CD4-positive, alpha-beta T cell treated with Interleukin-4 for 4 hours (primary cell): ENCODE results near the gene SOWAHB.
A peak's percentile ranks its signal among the peaks of the same experiment; 100 is the strongest.

ENCODE experiments used
- DNase-seq: peaks from one replicate; pipeline ENCODE4 v3.0.0-alpha.2; 2020

Gene SOWAHB, protein sequence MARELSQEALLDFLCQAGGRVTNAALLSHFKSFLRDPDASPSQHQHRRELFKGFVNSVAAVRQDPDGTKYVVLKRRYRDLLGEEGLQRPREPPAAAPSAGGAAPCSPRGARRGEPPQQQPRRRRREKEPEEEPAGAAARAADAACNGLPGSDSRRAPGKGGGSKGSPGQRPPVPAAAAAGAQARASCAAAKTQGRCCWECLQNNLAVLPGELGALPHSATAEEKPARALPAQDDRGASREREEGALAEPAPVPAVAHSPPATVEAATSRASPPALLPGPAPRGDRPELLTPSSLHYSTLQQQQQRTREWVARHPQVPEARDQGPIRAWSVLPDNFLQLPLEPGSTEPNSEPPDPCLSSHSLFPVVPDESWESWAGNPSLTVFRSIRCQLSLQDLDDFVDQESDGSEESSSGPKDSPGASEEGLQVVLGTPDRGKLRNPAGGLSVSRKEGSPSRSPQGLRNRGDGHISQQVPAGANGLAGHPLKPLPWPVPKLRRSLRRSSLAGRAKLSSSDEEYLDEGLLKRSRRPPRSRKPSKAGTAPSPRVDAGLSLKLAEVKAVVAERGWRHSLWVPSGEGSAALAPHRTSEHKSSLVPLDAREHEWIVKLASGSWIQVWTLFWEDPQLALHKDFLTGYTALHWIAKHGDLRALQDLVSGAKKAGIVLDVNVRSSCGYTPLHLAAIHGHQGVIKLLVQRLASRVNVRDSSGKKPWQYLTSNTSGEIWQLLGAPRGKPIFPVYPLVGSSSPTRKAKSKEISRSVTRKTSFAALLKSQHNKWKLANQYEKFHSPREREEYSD

DNA sequence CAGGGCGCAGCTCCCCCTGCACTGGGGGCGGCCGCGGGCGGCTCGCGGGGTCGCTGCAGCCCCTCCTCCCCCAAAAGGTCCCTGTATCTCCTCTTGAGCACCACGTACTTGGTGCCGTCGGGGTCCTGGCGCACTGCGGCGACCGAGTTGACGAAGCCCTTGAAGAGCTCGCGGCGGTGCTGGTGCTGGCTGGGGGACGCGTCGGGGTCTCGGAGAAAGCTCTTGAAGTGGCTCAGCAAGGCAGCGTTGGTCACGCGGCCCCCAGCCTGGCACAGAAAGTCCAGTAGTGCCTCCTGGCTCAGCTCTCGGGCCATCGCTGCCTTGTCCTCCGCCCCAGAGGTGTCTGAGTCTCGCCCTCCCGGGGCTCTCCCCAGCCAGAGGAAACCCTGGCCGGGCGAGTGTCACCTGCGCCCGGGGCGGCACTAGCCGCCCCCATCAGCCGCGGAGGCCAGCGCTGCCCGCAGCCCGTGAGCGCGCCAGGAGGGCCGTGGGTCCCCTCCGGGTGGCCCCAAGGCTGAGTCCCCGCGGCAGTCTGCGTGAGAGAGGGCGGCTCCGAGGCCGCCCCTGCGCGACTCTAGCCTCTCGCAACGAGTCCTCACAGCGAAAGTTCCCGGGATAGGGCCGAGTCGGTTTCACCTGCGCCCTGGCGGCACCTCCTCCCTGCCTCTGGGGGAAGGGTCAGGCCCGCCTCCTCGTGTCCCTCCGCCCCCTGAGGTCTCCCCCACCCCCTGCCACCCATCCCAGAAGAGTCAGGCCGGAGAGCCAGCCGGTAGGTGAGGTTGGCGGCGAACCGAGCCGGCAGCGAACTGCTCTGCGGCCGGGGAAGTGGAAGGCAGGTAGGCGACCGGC lies at the start of gene SOWAHB:
SOWAHB (minus strand) TSS at position 609 of the 849 bp plus-strand sequence; CDS start at position 314, 295 bp downstream.
- DNase-seq: peak; percentile 17

DNA sequence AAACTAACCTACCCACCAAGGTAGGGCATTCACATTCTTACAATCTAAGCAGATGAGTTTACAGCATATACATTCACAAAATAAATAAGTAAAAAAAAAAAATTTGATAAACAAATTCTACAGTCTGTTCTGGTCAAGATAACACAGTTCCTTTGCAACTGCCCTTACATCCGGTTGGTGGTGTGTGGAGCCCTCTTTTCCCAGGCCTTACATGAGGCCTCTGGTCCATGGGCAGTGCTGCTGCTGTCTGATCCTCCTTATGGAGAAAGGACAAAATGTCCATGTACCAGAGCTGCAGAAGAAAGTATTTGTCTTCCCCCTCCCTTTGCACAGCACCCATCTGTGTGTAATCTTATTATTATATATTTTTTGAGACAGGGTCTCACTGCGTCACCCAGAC lies 49.4 kb upstream of the SOWAHB start:
- DNase-seq: no peak

DNA sequence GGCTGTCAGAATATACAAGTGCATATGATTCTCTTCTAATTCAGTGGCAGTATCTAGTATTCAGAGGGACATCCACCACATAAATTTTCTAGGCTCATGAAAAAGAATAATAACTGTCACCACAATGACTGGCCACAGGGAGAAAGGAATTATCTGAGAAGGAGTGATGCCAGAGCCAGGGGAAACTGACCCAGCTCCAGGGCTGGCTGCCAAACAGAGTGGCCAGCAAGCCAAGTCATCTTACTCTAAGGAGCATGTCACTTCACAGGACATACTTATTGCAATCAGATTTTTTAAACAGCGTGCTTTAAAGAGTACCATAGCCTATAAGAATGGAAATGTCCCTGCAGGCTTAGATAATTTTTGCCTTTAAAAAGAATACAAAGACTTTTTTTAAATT lies 45.8 kb upstream of the SOWAHB start:
- no peak for DNase-seq

DNA sequence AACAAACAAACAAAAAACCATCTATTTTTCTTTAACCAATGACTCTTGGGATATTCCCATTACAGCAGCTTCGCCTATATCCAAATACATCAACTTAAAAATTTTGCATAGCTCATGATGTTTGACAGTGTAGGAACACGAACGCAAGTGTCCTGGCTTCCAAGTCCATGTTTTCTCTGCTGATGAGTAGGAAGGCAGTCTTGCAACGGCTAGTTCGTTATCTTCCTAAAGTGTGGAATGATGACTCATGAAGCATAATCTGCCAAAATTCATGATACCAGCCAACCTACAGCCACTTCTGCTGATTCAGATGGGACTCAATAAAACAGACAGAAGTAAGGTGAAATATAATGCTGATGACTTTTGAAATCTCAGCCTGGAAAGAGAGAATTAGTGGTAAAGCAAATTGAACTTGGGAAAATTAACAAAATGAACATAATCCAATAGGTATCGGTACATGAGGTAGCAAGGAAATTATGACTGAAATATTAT lies 45.2 kb upstream of the SOWAHB start:
- DNase-seq: no peak

DNA sequence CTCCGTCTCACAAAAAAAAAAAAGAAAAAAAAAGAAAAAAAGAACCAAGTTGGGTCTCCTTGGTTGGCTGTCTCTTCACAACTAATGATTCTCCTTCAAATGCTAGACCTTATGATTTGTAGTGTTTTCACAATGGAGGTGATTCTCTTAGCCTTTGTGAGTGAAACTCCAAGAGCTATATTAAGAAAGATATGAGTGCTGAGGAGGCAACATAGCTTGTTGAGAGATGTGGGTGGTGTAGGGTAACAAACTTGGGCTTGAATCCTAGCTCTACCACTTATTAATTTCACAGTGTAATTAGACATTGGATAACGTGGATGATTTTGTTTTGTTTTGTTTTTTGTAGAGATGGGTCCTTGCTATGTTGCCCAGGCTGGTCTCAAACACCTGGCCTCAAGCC lies 41.2 kb upstream of the SOWAHB start:
- no peak for DNase-seq

DNA sequence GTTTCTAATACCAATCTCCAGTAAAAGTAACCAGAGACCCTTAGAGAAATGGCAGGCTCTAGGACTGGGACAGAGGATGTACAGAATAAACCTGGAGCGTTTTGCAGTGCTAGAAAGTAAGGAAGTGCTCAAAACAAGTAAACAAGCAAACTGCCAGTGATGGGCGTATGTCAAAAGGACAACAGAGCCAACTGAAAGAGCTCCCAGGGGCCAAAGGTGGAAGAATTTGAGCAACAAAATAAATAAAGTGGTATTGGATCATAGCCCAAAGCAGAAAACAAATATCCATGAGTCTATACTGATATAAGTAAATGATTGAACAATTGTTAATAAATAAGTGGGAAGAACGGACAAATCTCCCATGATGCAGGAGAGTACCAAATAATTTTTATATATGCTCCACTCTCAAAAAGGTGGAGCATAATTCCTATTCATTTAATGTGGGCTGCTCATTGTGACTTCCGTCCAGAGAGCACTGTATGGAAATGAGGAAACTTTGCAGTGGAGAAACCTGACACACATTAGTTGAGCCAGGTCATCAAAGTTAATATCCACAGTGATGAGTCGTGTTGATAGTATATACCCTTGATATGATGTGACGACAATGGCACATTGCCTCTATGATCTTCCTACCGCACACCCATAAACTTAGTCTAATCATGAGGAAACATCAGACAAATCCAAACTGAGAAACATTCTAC lies 33.8 kb upstream of the SOWAHB start:
- DNase-seq: no peak

DNA sequence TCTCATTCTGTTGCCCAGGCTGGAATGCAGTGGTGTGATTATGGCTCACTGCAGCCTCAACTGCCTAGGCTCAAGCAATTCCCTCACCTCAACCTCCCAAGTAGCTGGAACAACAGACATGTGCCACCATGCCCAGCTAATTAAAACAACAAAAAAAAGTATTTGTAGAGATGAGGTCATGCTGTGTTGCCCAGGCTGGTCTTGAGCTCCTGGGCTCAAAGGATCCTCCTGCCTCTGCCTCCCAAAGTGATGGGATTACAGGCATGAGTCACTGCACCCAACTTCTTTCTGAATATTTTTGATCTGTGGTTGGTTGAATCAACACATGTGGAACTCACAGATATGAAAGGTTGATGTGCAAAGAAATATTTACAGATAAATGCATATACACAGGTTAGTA lies 33.1 kb upstream of the SOWAHB start:
- no peak for DNase-seq

DNA sequence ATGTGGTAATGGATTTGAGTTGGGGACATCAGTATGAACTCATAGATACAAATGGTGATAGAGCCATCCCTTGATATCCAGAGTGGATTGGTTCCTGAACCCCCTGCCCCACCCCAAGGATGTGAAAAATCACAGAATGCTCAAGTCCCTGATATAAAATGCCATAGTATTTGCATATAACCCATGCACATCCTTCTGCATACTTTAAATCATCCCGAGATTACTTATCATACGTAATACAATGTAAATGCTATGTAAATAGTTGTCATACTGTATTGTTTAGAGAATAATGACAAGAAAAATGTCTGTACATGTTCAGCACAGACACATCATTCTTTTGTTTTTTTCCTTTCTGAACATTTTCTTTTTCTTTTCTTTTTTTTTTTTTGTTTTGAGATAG lies 32.7 kb upstream of the SOWAHB start:
- no peak for DNase-seq

DNA sequence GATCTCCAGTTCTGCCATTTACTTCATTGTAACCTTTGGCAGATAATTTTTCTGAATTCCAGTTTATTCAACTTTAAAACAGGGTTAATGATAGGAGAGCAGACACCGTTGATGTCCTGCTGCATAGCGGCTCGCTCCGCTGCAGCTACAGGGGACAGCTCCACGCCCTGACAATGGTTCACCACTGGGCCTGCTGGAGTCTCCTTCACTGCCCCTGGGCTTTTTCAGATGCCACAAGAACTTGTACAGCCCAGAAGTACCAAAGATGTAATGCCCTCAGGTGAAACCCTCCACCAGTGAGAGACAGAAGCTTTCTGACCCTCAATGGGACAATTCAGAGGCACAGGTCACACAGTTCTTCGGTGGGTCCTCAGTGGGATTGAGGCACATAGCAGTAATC lies 28.9 kb upstream of the SOWAHB start:
- DNase-seq: no peak

DNA sequence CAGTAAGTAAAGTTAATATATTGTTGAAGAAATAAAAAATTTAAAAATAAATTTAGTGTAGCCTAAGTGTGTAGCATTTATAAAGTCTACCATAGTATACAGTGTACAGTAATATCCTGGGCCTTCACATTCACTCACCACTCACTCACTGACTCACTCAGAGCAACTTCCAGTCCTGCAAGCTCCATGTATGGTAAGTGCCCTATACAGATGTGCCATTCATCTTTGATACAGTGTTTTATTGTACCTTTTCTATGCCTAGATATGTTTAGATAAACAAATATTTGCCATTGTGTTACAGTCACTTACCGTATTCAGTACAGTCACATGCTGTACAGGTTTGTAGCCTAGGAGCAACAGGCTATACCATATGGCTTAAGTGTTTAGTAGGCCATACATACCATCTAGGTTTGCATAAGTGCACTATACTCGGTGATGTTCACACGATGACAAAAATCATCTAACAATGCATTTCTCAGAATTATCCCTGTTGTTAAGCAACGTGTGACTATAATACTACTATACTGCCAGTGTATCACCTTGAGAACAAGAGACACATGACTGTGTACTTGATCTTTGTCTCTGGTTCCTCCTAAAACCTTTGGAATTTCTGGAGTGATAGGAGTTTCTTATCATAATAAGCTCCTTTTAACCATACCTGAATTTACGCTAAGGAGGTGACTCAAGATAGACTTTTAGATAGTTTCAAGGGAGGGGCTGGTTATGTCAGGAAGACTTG lies 25.8 kb upstream of the SOWAHB start:
- DNase-seq: no peak

DNA sequence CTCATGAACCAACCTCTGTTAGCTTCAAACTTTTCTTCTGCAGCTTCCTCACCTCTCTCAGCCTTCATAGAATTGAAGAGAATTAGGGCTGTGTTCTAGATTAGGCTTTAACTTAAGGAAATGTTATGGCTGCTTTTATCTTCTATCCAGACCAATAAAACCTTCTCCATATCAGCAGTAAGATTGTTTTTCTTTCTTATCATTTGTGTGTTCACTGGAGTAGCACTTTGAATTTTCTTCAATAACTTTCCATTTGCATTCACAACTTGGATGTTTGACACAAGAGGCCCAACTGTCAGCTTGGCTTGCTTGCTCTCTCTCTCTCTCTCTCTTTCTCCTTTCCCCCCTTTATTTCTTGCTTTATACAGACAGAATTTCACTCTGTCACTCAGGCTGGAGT lies 22.8 kb upstream of the SOWAHB start:
- no peak for DNase-seq

DNA sequence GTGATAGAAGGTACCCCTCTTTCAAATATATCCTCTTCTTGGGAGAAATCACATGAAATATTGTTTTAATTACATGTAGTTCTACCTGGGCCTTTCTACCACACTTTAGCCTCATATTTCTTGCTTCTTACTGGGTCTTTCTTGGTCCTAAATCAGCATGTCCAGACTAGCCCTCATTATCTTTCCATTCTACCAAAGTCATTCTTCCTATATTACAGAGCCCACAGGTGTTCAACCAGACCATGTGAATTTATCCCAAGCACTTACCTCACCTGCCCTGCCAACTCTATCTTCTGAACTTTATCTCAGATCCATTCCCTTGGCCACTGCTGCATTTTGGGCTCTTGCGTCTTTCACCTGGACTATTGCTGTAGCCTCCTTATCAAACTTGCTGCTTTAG lies 11.8 kb upstream of the SOWAHB start:
- no peak for DNase-seq

DNA sequence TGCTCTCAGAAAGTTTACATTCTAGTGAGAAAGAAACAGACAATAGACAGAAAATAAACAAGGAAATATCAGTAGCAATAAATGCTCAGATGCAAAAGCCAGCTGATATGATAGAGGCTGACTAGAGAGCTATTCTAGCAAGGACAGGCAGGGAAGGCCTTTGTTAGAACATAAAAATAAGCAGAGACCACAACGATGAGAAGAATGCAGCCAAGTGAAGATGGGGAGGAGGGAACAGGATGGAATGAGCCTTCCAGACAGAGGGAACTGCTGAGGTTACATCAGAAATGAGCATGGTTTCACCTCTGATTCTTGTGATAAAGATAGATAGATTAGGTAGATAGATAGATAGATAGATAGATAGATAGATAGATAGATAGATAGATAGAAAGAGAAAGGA lies 7.6 kb upstream of the SOWAHB start:
- no peak for DNase-seq

DNA sequence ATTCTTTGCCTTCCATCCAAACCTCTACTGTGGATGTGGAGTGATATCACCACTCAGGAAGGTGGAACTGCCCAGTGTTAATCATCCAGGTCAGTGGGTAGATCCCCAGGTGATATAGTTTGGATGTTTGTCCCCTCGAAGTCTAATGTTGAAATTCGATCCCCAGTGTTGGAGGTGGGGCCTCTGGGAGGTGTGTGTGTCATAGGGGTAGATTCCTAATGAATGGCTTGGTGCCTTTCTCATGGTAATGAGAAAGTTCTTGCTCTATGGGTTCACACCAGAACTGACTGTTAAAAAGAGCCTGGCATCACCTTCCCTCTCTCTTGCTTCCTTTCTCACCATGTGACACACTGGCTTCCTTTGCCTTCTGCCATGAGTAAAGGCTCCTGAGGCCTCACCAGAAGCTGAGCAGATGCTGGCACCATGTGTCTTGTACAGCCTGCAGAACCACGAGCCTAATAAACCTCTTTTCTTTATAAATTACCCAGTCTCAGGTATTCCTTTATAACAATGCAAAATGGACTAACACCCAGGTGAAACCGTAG lies 6.8 kb upstream of the SOWAHB start:
- no peak for DNase-seq

DNA sequence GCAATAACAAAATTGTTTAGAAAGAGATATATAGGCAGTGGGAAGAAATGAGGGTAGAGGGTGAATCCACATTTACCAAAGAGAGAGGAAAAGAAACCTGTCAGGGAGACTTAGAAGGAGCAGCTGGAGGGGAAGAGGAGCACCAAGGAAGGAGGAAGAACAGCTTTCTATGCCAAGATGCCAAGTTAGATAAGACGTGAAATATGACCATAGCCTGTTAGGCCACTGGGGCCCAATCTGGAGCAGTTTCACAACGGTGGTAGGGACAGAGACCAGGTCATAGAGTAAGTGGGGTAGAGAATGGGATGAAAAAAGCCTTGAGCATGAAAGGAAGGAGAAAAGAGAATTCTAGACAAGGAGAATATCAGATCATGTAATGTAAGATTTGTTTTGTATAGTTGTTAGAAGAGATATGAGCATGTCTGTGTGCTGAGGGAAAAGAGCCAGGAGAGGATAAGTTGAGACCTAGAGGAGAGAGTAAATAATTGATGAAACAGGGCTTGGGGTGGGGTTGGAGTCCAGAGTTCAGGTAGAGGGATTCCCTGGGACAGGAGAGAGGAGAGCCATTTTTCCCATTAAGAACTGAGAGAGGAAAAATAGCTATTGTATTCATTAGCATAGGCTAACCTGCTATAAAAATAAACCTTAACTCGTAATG lies 4.4 kb upstream of the SOWAHB start:
- no peak for DNase-seq

DNA sequence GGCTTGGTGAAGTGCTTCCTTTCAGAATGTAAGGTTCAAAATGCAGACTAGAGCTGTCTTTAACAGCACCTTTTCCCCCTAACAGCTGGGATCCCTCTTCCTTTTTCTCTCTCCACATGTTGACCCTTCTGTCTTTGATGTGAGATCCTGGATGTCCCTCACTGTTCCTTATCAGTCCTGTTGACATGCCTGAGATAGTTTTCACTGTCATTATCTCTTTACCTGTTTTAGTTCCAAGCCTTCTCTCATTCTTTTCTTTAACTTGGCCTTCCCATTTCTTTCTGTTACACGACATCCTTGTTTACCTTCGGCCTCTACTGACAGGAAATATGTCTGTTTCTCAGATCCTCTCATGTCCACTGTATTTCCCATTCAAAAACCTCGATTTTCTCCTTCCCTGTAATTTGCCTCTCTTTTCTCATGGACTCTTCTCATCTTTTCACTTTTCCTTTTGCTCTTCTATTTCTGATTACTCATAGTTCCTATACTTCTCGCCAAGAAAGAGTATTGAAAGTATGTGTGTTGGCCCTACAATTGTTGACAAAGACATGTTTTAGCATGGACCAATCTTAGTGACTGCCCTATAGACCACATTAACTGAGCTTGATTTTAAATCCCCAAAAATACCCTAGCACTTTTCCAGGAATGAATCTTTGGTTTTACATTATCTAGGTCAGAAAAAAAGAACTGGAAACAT lies 1.2 kb upstream of the SOWAHB start:
- no peak for DNase-seq

DNA sequence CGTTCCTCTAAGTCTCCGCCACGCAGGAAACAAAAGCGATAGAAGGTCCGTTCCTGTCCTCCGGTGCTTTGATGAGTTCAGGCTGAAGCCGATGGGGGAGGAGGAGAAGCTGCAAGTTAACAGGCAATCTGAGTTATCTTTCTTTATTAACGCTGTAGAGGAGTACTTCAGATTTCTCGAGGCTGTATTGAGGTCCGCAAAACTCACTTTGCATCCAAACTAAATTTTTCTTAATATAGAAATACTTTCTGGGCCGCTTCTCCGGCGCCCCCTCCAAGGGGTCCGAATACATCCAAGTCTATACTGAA lies 395 bp upstream of the SOWAHB start:
- DNase-seq: no peak

DNA sequence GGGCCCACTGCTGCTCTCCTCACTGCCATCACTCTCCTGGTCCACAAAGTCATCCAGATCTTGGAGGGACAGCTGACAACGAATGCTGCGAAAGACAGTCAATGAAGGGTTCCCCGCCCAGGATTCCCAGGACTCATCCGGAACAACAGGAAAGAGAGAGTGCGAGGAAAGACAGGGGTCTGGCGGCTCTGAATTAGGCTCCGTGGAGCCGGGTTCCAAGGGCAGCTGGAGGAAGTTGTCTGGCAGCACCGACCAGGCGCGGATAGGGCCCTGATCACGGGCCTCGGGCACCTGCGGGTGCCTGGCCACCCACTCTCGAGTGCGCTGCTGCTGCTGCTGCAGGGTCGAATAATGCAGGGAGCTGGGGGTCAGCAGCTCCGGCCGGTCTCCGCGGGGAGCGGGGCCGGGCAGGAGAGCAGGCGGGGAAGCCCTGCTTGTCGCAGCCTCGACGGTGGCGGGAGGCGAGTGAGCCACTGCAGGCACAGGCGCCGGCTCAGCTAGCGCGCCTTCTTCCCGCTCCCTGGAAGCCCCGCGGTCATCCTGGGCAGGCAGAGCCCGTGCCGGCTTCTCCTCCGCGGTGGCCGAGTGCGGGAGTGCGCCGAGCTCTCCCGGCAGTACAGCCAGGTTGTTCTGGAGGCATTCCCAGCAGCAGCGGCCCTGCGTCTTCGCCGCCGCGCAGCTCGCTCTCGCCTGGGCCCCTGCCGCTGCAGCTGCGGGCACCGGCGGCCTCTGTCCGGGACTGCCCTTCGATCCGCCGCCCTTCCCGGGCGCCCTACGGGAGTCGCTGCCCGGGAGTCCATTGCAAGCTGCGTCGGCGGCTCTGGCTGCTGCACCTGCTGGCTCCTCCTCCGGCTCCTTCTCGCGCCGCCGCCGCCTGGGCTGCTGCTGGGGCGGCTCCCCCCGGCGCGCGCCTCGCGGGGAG lies 1.1 kb downstream of the SOWAHB start:
- no peak for DNase-seq

DNA sequence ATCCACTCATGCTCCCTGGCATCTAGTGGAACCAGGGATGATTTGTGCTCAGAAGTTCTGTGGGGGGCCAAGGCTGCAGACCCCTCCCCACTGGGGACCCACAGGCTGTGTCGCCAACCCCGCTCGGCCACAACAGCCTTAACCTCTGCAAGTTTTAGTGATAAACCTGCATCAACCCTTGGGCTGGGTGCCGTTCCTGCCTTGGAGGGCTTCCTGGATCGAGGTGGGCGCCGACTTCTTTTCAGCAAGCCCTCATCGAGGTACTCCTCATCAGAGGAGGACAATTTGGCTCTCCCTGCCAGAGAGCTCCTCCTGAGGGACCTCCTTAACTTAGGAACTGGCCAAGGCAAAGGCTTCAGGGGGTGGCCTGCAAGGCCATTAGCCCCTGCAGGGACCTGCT lies 1.9 kb downstream of the SOWAHB start:
- no peak for DNase-seq
